Activated CD8-positive, alpha-beta memory T cell treated with anti-CD3 and anti-CD28 coated beads, Interleukin-2, amount 50 U/mL, for 4 hours (primary cell): ENCODE measurements around the gene IL1B.

Experiments
- DNase-seq: peaks from one replicate; pipeline ENCODE4 v3.0.0-alpha.2; 2020

The IL1B gene

DNA sequence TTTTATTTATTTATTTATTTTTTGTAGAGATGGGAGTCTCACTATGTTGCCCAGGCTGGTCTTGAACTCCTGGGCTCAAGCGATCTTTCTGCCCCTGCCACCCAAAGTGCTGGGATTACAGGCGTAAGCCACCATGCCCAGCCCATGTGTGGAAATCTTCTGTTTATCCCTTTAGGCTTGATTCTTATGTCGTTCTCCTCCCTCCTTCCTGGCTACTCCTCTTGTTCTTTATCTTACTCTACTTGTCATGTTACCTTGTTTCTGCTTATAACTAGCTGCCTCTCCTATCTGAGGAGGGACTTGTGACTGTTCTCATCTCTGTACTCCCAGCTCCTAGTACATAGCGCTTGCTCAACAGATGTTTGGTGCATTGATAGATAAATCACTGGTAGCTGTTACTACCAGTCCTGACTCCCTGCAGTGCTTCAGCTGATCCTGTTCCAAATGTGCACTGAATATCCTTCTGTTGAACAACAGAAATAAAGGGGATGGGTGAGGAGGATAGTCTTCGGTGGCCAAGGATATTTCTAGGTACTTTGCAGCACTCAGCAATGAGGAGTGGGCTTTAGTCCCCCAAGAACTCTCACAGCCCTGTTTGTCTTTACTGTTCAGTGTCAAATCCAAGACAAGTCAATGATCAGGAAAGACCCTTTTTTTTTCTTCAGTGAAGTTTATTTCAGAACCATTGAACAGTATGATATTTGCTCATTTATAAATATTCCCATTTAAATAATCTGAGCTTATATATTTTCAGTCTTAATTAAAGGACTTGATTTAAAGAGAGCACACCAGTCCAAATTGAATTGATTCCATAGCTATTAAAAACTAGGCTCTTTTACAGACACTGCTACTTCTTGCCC, 7.2 kb downstream of the IL1B start:
- DNase-seq, result no peak

DNA sequence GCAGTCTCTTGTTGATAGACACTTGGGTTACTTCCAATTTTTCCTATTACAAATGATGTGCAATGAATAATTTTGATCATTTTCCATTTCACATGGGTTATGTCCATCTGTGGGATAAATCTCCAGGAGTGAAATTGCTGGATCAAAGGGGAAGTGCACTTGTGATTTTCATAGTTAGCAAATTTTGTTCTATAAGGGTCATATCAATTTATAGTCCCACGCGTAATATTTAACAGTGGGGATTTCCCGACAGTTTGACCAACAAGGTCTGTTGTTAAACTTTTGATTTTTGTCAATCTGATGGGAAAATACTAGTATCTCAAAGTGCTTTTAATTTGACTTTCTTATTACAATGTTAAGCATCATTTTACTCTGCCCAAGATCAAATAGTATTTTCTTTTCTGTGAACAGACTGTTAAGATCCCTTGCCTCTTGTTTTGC, 8.3 kb downstream of the IL1B start:
- no peak for DNase-seq

DNA sequence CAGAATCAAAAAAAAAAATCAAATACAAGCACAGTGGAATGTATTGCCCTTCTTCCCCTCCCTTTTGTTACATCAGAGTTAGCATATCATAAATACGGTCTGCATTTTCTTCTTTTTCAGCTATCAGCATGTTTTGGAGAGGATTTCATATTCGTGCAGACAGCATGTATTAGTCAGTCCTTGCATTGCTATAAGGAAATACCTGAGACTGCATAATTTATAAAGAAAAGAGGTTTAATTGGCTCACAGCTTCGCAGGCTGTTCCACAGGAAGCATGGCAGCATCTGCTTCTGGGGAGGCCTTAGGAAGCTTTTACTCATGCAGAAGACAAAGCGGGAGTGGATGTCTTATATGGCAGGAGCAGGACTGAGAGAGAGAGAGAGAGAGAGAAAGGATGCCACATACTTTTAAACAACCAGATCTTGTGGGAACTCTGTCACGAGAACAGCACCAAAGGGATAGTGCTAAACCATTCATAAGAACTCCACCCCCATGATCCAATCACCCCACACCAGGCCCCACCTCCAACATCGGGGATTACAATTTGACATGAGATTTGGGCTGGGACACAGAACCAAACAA, 8.9 kb downstream of the IL1B start:
- no peak for DNase-seq

DNA sequence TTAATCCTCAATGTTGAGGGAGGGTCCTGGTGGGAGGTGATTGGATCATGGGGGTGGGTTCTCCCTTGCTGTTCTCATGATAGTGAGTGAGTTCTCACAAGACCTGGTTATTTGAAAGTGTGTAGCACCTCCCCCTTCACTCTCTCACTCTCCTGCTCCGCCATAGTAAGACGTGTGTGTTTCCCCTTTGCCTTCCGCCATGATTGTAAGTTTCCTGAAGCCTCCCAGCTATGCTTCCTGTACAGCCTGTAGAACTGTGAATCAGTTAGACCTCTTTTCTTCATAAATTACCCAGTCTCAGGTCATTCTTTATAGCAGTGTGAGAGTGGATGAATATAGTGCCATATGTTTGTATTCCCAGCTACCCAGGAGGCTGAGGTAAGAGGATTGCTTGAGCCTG, 9.6 kb downstream of the IL1B start:
- DNase-seq, result no peak

DNA sequence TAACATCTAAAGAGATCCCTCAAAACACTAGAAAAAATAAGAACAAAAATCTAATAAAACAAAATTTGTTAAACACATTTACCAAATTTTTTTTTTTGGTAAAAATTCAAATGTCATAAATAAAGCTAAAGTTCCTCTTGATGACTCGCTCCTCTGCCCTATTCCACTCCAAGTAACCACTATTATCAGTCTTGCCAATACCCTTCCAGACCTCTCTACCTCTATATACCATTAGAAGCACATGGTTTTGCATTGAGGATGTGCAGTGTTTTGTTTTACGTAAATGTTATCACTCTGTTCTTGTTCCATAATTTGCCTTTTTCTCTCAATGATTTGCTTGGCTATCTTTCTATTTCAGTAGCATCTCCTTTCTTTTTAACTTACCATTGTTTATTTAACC, 10.9 kb downstream of the IL1B start:
- DNase-seq, result no peak

DNA sequence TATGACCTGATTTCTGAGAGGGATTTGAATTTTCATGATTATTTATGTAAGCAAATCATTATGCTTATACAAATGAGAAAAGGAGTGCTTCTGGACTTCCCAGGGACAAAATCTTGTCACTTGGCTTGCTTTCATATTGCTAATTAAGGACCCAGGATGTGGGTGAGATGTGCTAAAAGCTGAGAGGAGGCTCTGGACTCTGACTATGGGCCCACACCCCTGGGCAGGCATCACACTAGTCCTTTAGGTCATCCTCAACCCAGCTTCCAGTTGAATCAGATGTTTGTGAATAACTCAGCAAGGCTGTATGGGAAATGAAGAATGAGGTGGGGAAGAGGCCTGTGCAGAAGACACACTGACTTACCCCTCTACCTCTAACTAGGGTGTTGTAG, 11.9 kb downstream of the IL1B start:
- DNase-seq, result no peak

DNA sequence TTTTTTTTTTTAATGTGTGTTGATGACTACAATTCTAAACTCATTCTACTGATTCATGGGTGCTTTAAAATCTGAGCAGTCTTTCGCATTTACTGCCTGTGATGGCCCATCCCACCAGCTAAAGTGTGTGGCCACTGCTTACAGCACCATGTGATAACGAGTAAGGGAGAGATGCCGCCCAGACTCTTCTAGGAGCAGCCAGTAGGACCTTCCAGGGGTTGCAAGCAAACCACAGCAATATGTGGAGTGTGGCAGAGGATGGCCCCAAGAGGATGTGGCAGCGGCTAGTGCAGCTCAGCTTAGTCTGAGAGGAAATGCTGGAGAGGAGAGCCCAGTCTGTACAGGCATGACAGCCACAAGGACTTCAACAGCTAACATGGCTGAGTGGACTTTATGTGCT, 14.9 kb downstream of the IL1B start:
- no peak for DNase-seq

DNA sequence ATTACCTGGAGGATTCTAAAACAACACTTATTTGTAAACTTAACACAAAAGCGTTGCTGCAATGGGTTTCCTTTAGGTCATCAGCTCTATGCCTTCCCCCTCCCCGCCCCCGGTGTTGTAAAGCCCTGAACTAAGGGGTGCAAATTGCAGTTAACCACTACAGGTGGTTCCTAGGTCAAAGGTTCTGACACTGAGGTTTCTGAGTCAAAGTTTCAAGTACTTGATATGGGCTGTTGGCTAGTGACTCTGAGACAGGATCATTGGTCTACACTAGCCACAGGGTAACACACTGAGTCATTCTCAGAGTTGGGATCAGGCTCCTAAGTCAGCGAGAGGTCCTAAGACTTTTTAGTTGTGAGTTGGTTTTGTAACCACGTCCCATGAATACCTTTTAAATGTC, 15.4 kb downstream of the IL1B start:
- DNase-seq, result no peak

DNA sequence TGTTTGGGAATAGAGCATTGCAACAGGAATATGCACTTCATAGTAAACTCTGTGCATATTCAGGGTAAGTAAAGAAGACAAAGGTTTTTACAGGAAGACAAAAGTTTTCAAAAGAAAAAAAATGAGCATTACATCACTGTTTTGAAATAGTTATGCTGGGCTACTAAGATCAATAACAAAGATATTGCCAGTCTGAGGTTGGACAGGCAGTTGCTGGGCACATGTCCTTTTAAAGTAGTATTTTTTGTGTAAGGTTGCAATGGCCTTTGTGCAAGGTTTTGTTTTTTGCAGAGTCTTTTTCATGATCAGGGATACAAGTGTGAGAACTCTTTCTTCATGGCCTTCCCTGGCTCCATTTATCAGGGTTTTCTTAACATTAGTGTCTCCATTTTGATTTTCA, 16.2 kb downstream of the IL1B start:
- no peak for DNase-seq

DNA sequence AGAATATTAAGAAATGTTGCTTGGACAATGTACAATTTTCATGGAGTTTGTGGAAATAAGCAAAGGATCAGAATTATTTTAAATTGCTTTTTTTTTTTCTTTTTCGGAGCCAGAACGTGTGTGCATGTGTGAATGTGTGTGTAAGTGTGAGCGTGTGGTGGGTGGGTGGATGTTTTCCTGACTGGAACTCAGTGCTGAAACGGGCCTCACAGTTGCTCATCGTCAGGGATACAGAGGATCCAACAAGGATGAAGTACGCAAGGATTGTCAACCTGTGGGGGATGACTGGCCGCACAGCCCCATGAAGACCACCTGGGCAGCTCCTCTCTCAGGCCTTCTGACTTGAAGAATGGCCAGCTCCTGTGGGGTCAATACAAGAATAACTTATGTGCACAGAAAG, 17.5 kb downstream of the IL1B start:
- no peak for DNase-seq

DNA sequence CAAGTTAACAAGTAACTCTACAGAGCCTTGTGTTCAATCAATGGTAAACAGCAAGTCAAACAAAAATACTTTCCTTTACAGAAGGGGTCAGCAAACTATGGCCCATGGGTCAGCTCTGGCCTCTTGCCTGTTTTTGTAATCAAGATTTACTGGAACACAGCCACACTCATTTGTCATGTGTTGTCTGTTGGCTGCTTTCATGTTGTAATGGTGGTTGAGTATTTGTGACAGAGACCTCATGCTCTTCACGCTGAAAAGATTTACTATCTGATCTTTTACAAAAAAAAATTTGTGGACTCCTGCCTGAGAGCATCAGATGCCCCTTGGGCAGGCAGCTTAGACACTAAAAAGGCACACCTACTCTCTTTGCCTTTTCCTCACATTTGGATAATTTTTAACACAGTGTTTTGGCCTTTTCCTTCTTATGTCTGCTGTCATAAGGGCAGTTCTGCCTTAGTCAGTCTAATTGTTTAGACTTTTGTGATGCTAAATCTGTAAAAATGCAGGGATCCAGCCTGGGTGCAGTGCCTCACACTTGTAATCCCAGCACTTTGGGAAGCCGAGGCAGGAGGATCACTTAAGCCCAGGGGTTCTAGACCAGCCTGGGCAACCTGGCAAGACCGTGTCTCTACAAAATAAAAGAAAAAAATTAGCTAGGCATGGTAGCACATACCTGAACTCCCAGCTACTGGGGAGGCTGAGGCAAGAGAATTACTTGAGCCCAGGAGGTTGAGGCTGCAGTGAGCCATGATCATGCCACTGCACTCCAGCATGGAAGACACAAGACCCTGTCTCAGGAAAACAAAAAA, 18.3 kb downstream of the IL1B start:
- DNase-seq, result no peak

DNA sequence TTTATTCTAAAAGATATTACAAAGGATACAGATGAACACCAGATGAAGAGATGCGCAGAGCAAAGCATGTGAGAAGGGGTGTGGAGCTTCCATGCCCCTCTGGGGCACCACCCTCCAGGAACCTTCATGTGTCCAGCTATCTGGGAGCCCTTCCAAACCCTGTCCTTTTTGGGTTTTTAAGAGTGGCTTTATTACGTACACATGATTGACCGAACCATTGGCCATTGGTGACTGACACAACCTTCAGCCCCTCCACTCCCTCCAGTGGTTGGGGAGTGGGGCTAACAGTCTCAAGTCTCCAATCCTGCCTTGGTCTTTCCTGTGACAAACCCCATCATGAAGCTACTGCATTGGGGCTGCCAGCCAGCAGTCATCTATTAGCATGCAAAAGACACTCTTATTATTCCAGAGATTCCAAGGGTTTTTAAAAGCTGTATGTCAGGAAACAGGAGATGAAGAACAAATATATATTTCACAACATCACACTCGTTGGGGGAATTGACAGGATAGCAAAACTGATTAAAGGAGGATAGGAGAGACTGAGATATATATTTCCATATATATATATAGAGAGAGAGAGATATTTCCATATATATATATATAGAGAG, 19.4 kb downstream of the IL1B start:
- no peak for DNase-seq

DNA sequence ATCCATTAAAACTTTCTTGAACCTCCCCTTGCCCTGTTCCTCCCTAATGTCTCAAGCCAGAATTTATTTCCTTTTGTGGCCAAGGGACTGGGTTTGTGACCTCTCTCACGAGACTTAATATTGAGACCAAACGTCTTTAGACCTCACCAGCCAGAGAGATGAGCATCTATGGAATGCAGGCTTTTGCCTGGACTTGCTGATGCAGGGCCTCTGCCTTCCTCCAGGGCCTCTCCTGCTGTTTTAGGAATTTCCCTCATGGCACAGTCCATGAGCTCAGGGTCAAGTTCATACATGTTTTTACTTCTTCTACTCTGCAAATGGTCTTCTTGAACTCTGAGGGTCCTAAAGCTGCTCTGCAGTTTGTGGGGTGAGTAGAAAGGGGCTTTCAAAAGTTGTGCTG, 22.3 kb downstream of the IL1B start:
- no peak for DNase-seq

DNA sequence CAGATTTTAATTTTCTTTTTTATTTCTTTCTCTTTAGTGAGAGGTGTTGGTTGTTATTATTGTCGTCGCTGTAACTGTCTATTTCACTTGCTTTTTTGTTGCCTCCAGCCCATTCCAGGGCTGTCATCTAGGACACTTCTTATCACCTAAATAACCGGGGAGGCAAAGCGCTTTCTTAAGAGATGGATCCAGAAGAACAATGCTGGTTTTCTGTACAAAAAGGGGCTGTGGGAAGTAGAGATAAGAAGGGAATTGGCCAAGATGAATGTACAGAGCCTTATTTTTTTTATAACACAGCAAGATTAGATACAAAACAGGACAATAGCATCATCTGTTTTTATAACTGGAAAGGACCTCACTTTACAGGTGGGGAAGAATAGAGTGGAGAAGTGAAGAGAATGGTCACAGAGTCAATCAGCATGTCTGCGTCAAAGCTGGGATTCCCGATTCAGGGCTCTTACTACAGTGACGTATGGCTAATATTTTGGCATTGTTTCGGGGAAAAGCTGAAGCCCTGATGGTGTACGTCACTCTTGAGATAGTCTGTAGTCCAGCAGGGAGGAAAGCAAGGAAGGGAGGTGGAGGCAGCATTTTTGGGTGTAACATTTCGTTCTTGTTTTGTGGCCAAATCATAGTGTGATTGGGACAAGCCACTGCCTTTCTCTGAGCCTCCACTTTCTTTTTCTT, 23.2 kb downstream of the IL1B start:
- DNase-seq, result no peak

DNA sequence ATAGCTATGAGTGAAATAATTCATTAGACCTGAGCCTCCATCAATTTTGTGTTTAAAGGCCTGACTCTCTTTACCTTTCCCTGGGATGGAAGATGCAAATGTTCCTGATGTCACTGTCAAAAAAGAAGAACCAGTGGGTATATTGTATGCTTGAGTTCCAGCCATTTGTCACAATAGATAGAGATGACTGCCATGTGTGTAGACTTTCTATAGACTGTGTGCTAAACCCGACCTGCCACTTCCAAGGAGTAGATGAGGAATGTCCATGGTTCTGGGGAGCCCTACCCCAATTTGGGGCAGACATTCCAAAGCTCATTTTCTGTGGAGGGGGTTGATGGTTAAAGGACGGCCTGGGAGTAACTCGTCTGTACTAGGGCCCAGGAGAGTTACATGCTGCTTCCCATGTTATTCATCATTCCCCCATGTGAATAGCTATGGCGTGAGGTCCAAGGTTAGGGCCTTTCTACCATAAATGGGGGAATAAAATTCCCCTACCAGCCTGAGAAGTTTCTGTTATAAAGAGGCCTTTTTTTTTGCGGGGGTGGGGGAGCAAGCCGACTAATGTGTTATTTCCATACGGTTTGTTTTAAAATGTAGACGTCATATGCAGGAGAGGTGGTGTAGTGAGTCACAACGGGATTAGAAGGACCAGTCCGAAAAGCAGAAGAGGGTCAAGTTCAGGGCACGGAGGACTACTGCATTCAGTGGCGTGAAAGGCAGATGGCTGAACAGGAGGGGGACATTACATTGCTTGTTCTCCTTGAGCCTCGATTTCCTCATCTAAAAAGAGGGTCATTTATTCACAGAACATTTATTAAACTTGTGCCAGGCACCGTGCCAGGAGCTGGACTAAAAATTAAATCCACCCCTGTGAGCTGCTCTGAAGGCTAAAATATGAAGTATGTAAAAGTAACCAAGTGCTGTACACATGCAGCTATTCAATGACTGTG, 24.0 kb downstream of the IL1B start:
- no peak for DNase-seq

DNA sequence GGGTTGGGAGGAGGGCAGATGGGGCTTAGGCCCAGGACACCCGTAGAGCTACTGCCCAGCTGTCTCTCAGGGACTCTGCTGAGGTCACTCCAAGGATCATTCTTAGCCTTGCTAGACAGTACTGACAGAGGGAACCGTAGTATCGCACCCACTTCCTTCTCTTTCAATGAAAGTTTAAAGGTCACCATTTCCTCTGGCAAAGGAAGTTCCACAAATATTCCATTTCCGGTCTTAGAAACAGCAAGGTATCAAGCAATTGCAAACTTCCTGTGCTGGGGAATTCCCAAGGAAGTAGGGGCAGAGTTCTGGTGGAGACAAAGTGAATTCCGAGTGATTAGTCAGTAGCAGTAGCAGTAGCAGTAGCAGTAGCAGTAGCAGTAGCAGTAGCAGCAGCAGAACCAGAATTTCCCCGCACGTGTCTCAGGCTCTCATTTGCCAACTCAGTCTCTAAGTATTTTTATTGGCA, 24.7 kb downstream of the IL1B start:
- DNase-seq, result no peak

DNA sequence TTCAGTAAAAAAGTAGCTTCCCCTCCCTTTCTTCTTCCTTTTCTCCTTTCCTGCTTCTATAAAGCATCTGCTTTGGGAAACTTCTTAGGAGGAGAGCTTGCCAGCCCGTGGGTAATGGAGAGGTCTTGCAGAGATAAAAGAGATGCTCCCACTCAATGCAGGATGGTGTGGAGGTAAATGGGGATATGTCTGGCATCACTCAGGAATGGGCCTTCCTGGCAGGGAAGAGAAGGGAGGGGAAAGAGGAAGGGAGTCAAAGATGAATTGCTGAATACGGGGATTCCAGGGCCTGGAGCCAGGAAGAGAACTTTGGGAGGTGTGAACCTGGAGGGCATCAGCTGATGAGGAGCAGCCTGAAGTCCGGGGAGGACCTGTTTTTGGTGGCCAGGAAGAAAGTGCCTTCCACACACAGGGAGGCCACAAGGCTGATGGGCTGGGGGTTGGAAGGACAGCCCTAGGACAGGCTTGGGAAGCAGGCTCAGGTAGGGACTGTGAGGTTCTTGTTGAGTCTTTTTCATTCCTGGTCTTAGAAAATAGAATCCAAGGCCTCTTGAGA, 25.2 kb downstream of the IL1B start:
- DNase-seq, result no peak

DNA sequence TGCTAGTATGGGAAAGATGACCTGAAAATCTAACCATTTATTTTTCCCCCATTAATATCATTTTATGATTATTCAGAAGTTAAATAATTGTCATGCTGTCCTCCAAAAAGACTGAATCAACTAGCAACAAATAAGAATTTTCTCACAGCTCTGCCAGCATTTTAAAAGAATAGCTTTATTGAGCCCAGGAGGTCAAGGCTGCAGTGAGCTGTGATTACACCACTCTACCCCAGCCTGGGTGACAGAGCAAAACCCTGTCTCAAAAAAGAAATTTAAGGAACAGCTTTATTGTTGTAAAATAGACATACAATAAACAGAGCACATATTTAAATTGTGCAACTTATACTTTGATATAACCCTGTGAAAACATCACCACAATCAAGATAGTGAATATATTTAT, 27.5 kb downstream of the IL1B start:
- DNase-seq, result no peak

DNA sequence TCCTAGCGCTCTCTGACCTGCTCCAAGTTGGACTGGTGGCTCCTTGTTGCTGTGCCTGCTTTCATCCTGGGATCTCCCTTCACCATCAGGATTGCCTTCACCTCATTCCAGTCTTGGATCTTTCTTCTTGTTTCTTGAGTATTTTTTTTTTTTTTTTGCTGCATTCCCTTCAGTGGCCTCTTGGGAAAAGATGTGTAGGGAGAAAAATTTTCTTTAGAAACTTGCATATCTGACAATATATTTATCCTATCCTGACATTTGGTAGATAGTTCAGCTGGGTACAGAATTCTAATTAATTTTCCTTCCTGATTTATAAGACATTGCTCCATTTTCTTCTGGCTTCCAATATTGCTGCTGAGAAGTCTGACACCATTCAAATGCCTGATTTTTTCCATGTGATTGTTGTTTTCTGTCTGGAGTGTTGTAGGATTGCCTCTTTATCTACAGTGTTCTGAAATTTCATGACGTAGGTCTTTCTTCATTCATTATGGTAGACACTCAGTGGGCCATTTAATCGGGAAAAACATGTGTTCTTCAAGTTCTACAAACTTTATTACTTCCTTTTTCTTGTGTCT, 29.3 kb downstream of the IL1B start:
- DNase-seq, result no peak

DNA sequence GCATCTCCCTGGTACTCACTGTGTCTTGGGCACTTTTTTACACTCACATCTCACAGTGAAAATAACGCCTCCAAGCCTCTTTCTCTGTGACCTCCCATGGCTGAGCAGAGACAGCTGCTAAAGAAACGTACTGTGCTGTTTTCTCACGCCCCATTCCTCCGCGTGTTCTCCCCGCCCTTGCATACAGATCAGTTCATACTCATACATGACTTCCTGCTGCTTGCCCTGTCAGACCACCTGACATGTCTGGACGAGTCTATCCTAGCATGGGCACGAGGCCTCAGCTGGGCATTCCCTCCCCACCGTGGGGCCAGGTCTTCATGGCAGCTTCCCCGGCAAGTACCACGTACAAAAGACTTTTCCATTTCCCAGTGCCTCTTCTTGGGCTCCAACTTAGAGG, 31.0 kb downstream of the IL1B start:
- no peak for DNase-seq
